PFSK-1 (cell line): ENCODE data around the gene MTUS2.

ENCODE experiments used
- FOXP2 ChIP-seq: optimal IDR thresholded peaks from 2 replicates; pipeline ENCODE3; 2011; ENCODE audit warnings: borderline replicate concordance, control low read depth, inconsistent platforms; ENCODE audit not compliant: insufficient read depth; ENCODE audit errors: extremely low read length, extremely low read depth
- POLR2AphosphoS5 ChIP-seq: IDR thresholded peaks from 2 replicates; pipeline ENCODE4 v1.6.1; 2012; ENCODE audit warnings: low read depth, mild to moderate bottlenecking, control low read depth, low read length, moderate library complexity
- REST ChIP-seq, 2 experiments: IDR thresholded peaks; 2 replicates each; pipeline versions ENCODE4 v1.6.1 to v1.8.0; 2011 to 2012; ENCODE audit warnings: low read depth in 2 of 2, low read length in 2 of 2, control low read depth in 1 of 2, inconsistent platforms in 1 of 2, mild to moderate bottlenecking in 1 of 2, moderate library complexity in 1 of 2; ENCODE audit not compliant: insufficient read depth in 1 of 2
- SIN3A ChIP-seq: IDR thresholded peaks from 2 replicates; pipeline ENCODE4 v1.6.1; 2012; ENCODE audit warnings: mild to moderate bottlenecking, low read length, moderate library complexity, borderline replicate concordance; ENCODE audit not compliant: insufficient read depth
- TAF1 ChIP-seq: IDR thresholded peaks from 2 replicates; pipeline ENCODE4 v1.6.1; 2012; ENCODE audit warnings: low read length, control low read depth, borderline replicate concordance; ENCODE audit not compliant: insufficient read depth

MTUS2 gene

DNA sequence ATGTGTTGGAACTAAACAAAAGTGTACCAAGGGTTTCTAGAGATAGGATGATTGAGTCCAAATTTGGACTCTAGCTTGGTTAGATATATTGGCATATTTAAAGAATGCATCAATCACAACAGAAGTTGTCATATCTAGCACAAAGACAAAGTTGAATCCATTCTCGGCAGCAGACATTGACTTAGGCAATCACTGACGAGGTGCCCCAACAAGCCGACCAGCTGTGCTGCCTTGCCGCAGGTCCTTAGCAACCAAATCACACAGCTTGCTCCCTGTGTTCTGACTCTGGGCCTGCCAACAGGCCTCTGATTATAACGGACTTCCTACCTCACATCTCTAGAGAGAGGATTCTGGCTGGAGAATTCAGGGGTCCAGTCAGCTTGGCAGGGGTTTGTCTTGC lies 208.7 kb downstream of the MTUS2 start:
- TF ChIP-seq SIN3A (no peak), TAF1 (no peak), REST (IDR thresholded peaks at IDR 0.05; ENCODE audit: insufficient read depth in 1 of 2, low read depth in 2 of 2, low read length in 2 of 2) (no peak), FOXP2 (no peak), POLR2AphosphoS5 (no peak)

DNA sequence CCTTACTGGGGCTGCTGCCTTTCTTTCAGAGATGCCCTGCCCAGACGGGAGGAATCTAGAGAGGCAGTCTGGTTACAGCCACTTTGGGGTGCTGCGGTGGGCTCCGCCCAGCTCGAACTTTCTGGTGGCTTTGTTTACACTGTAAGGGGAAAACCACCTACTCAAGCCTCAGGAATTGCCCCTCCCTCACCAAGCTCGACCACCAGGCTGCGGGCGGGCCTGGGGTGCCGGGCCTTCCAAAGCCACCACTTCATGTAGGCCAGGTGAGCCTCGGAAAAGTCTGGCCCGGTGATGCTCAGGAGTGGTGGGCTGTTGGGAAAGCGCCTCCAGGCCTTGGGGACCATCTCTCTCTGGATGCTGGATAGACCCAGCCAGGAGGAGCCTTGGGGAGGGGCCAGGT lies 218.6 kb downstream of the MTUS2 start:
- no peak for TF ChIP-seq FOXP2
- TF ChIP-seq SIN3A, result no peak
- no peak for TF ChIP-seq POLR2AphosphoS5
- no peak for TF ChIP-seq TAF1
- no peak for TF ChIP-seq REST (IDR thresholded peaks at IDR 0.05; ENCODE audit: insufficient read depth in 1 of 2, low read depth in 2 of 2, low read length in 2 of 2)

GRCh38 chr13:29039212-29039611 lies 219.1 kb downstream of the MTUS2 start:
- TF ChIP-seq POLR2AphosphoS5 (no peak), REST (IDR thresholded peaks at IDR 0.05; ENCODE audit: insufficient read depth in 1 of 2, low read depth in 2 of 2, low read length in 2 of 2) (no peak), FOXP2 (no peak), SIN3A (no peak), TAF1 (no peak)

DNA sequence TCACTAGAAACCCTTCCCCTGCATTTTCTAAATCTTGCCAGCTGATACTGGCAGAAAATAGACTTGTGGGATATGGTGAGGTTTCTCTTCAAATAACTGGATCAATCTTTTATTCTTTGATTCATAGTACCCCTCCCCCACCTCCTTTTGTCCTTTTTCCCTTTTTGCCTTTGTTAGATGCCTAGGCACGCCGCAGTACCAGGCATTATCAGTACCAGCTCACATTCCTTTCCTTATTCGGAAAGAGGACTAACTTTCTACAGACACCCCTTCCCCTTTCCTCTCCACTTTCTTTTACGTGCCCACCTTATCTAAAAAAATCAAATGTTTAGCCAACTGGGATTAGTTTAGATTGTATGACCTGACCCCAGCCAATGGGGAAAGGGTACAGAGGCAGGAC lies 226.4 kb downstream of the MTUS2 start:
- TF ChIP-seq TAF1 (no peak), REST (IDR thresholded peaks at IDR 0.05; ENCODE audit: insufficient read depth in 1 of 2, low read depth in 2 of 2, low read length in 2 of 2) (no peak), POLR2AphosphoS5 (no peak), FOXP2 (no peak), SIN3A (no peak)

GRCh38 chr13:29049524-29049923 lies 229.4 kb downstream of the MTUS2 start:
- no peak for TF ChIP-seq REST (IDR thresholded peaks at IDR 0.05; ENCODE audit: insufficient read depth in 1 of 2, low read depth in 2 of 2, low read length in 2 of 2)
- no peak for TF ChIP-seq FOXP2
- no peak for TF ChIP-seq SIN3A
- TF ChIP-seq POLR2AphosphoS5, result no peak
- TF ChIP-seq TAF1, result no peak
